ENCODE measurements around the gene GMPPB. TPM values are rescaled to one million over a fixed set of nuclear protein-coding genes. Genes with fewer than 3 reads are reported as not detected.

GMPPB gene
- total RNA-seq, 1 donor from 2014 or later: 61.6 TPM

- intact Hi-C loops (cut with micrococcal nuclease): no loop called here
Measured at GRCh38 chr3:49729966-49730609, 6.3 kb upstream of the GMPPB start.

GRCh38 chr3:49727924-49728361 lies 4.2 kb upstream of the GMPPB start:
- intact Hi-C loops (cut with micrococcal nuclease): no loop called here

GRCh38 chr3:49727154-49727923 lies 3.6 kb upstream of the GMPPB start:
- intact Hi-C loops (cut with micrococcal nuclease): no loop called here

- intact Hi-C loops (cut with micrococcal nuclease): no loop called here
Measured at GRCh38 chr3:49725906-49726681, 2.3 kb upstream of the GMPPB start.

- intact Hi-C loops (cut with micrococcal nuclease): loop anchor here (1.0 kb wide), 2 partner anchors 62 to 78 kb away; partner anchors contain the start of gene IP6K1
Measured at GRCh38 chr3:49724586-49724985, 835 bp upstream of the GMPPB start.

GRCh38 chr3:49723296-49723627 lies 489 bp downstream of the GMPPB start:
- intact Hi-C loops (cut with micrococcal nuclease): loop anchor here (1.0 kb wide), 2 partner anchors 49 to 116 kb away; partner anchors contain the start of gene APEH

- intact Hi-C loops (cut with micrococcal nuclease): loop anchor here (1.0 kb wide), 2 partner anchors 49 to 116 kb away; partner anchors contain the start of gene APEH
Measured at GRCh38 chr3:49722896-49723295, 855 bp downstream of the GMPPB start.

GRCh38 chr3:49721896-49722781 lies 1.6 kb downstream of the GMPPB start:
- intact Hi-C loops (cut with micrococcal nuclease): no loop called here

- intact Hi-C loops (cut with micrococcal nuclease): no loop called here
Measured at GRCh38 chr3:49721596-49721895, 2.2 kb downstream of the GMPPB start.

GRCh38 chr3:49720855-49721595 lies 2.7 kb downstream of the GMPPB start:
- intact Hi-C loops (cut with micrococcal nuclease): no loop called here

GRCh38 chr3:49719214-49719884 lies 4.4 kb downstream of the GMPPB start, which contains the start of gene AMIGO3:
TSS of gene AMIGO3 (minus strand) at chr3:49719684. CDS start at chr3:49719465, 219 bp downstream.
- intact Hi-C loops (cut with micrococcal nuclease): loop anchor here (1.0 kb wide), 1 partner anchor 45 kb away; the partner anchor contains the start of gene APEH

GRCh38 chr3:49718858-49719213 lies 4.9 kb downstream of the GMPPB start:
- intact Hi-C loops (cut with micrococcal nuclease): loop anchor here (1.0 kb wide), 1 partner anchor 45 kb away; the partner anchor contains the start of gene APEH

- intact Hi-C loops (cut with micrococcal nuclease): no loop called here
Measured at GRCh38 chr3:49717959-49718857, 5.5 kb downstream of the GMPPB start.

GRCh38 chr3:49717211-49717958 lies 6.4 kb downstream of the GMPPB start:
- intact Hi-C loops (cut with micrococcal nuclease): no loop called here

- intact Hi-C loops (cut with micrococcal nuclease): no loop called here
Measured at GRCh38 chr3:49716691-49717210, 7.0 kb downstream of the GMPPB start.

GRCh38 chr3:49716169-49716568 lies 7.6 kb downstream of the GMPPB start:
- intact Hi-C loops (cut with micrococcal nuclease): no loop called here

- intact Hi-C loops (cut with micrococcal nuclease): no loop called here
Measured at GRCh38 chr3:49715611-49716121, 8.1 kb downstream of the GMPPB start.

All from T-helper 2 cell treated with Interferon-gamma antibody and Interleukin-4, amounts not matched to agents 100 ng/mL and 5 ng/mL, for 36 hours (primary cell).